Esophagus muscularis mucosa (tissue), 4 donors: ENCODE measurements around the gene WDR26. TPM values are rescaled to one million over a fixed set of nuclear protein-coding genes. Genes with fewer than 3 reads are reported as not detected.
"Not testable (repeated sequence)": the region's sequence is repeated elsewhere in the genome, so short reads cannot be mapped to it uniquely, and the experiment has no call there.

Experiments used
- DNase-seq: peaks from one replicate; pipeline ENCODE4 v3.0.0-alpha.2; 2017; ENCODE audit errors: extremely low spot score
- H3K27ac ChIP-seq, 4 donors: fragments of 200-600 bp; sonication (generic); replicated peaks in 1 of 4; 1 replicate in 3 of 4; 2 replicates in 1 of 4; pipeline ENCODE4 v1.5.1; 2016 to 2019; ENCODE audit warnings: mild to moderate bottlenecking in 1 of 4
- H3K27me3 ChIP-seq, 4 donors: fragments of 200-600 bp; sonication (generic); one replicate each; pipeline versions ENCODE4 v1.5.1 to v1.6.0; 2016 to 2019
- H3K36me3 ChIP-seq, 4 donors: fragments of 200-600 bp; sonication (generic); one replicate each; pipeline ENCODE4 v1.5.1; 2016 to 2019
- H3K4me1 ChIP-seq, 4 donors: fragments of 200-600 bp; sonication (generic); one replicate each; pipeline ENCODE4 v1.5.1; 2016 to 2019
- H3K4me3 ChIP-seq, 4 donors: fragments of 200-600 bp; sonication (generic); 1 replicate in 2 of 4; 2 replicates in 2 of 4; pipeline ENCODE4 v1.5.1; 2016 to 2019; ENCODE audit warnings: mild to moderate bottlenecking in 4 of 4, moderate library complexity in 1 of 4
- H3K9me3 ChIP-seq, 4 donors: fragments of 200-600 bp; sonication (generic); 1 replicate in 3 of 4; 2 replicates in 1 of 4; pipeline ENCODE4 v1.5.1; 2016 to 2019
- EP300 ChIP-seq: sonication (generic); formaldehyde crosslinking; IDR thresholded peaks from one replicate; pipeline ENCODE4 v1.6.1; 2017; ENCODE audit warnings: antibody characterized with exemption
- POLR2A ChIP-seq: fragments of 450-650 bp; IDR thresholded peaks from one replicate; pipeline ENCODE4 v1.6.1; 2017; ENCODE audit warnings: antibody characterized with exemption, moderate library complexity, mild to moderate bottlenecking, low read depth
- POLR2AphosphoS5 ChIP-seq, 2 donors: sonication (generic); formaldehyde crosslinking; IDR thresholded peaks; one replicate each; pipeline ENCODE4 v1.6.1; 2017; ENCODE audit warnings: antibody characterized with exemption in 2 of 2
- WGBS: methylation state at CpG from one replicate; pipeline ENCODE4 v1.1.5; 2018; 5-methylcytosine and 5-hydroxymethylcytosine counted together
- intact Hi-C: fragments of 100-400 bp; cut with DNase I; formaldehyde crosslinking; loops from one replicate; pipeline ENCODE4 v1.15.1; 2023
- total RNA-seq, 4 donors: library from RNA; depleted of rRNA; stranded (reverse); fragments of >200 nt; gene quantifications; one replicate each; pipeline versions ENCODE4 v1.1.0 to v1.2.1, GENCODE V29; 2016
- TF ChIP-seq, protein P1 (sequence below), 3 experiments: fragments of 200-600 bp in 2 of 3; fragments of 450-650 bp in 1 of 3; sonication (generic) in 2 of 3; IDR thresholded peaks; one replicate each; pipeline ENCODE4 v1.5.1; 2017 to 2019; ENCODE audit warnings: antibody characterized with exemption in 3 of 3, mild to moderate bottlenecking in 2 of 3, moderate library complexity in 1 of 3

Gene WDR26
- total RNA-seq, 4 donors from 2014 or later: 74.9 to 84.7 (median 78.4) TPM

DNA sequence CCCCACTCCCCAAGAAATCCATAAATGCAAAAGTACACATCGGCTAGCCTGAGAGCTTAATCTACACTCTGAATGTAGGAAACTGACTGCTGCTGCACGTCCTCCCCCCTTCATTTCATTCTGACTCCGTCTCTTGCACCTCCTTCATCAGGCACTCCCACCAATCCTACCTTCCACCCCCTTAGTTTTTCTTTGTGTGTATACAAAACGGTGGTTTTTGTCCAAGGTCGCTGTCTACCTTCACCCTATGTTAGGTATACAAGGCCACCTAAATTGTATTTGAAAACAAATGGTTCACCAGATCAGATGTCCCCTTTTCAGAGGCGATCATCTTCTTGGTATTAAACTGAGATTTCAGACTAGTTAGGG is 1.9 kb downstream of the WDR26 start:
- WGBS: 7% methylated on average over 6 of the region's 6 CpGs
- Histone ChIP-seq H3K4me3 (peak overlapping the region; percentile 79 to 98 (median 88)), H3K9me3 (no peaks in the 10 kb centered on the region), H3K27ac (peak overlapping the region; percentile 97 to 98 (median 97)), H3K4me1 (peaks cover 44 to 71% (median 67%) of the 10 kb centered on the region in 4 donors), H3K36me3 (peaks cover 0 to 17% (median 8%) of the 10 kb centered on the region in 4 donors), H3K27me3 (no peaks in the 10 kb centered on the region)
- intact Hi-C loops: no loop called here
- no peak for DNase-seq
- no peak for TF ChIP-seq POLR2AphosphoS5 (IDR thresholded peaks at IDR 0.05)
- TF ChIP-seq, protein P1, sequence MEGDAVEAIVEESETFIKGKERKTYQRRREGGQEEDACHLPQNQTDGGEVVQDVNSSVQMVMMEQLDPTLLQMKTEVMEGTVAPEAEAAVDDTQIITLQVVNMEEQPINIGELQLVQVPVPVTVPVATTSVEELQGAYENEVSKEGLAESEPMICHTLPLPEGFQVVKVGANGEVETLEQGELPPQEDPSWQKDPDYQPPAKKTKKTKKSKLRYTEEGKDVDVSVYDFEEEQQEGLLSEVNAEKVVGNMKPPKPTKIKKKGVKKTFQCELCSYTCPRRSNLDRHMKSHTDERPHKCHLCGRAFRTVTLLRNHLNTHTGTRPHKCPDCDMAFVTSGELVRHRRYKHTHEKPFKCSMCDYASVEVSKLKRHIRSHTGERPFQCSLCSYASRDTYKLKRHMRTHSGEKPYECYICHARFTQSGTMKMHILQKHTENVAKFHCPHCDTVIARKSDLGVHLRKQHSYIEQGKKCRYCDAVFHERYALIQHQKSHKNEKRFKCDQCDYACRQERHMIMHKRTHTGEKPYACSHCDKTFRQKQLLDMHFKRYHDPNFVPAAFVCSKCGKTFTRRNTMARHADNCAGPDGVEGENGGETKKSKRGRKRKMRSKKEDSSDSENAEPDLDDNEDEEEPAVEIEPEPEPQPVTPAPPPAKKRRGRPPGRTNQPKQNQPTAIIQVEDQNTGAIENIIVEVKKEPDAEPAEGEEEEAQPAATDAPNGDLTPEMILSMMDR (IDR thresholded peaks at IDR 0.05): no peak
- no peak for TF ChIP-seq EP300
- no peak for TF ChIP-seq POLR2A

DNA sequence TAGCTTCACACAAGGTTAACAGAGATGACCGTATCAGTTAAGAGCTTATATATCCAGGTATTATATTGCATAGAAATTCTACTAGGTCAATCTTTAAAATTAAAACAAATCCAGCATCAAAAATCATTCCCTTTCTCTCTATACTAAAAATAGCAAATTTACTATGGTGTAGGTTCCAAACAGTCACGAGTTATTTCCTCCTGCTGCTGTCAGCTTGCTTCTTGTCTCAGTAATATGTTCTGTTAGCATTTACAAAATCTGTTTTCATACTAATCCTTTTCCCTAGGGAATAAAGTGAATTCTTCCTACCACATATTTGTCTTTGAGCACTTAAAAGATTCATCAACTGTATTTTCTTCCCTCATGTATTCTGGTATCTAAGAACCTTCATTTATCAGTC is 2.5 kb downstream of the WDR26 start:
- TF ChIP-seq POLR2AphosphoS5 (IDR thresholded peaks at IDR 0.05) (no peak), POLR2A (no peak), EP300 (no peak)
- TF ChIP-seq, protein P1 (IDR thresholded peaks at IDR 0.05): no peak
- Histone ChIP-seq H3K36me3 (peaks cover 0 to 17% (median 8%) of the 10 kb centered on the region in 4 donors), H3K9me3 (no peaks in the 10 kb centered on the region), H3K27ac (peak overlapping the region; percentile 97 to 98 (median 97)), H3K27me3 (no peaks in the 10 kb centered on the region), H3K4me1 (peaks cover 49 to 76% (median 72%) of the 10 kb centered on the region in 4 donors), H3K4me3 (peak overlapping the region; percentile 79 to 98 (median 88))
- 6% methylated on average over 2 of the region's 2 CpGs for WGBS
- intact Hi-C loops: no loop called here
- DNase-seq: no peak

DNA sequence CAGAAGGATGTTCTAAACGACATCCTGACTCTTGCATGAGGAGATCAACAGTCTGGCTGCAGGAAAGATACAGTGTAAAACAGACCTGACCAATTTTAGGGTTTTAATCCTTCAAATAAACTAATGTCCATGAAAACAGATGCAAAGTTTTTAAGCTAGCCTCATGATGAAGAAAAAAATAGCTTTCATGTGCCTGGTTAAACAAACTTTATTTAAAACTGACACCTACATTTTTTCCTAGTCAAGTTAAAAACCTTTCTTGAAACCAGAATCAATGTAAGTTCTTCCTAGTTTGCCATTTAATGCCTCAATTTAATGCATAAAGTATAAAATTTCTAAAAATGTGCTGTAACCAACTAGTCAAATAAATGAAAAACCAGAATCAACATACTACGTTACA is 2.9 kb downstream of the WDR26 start:
- peak overlapping the region; percentile 97 to 98 (median 97) for H3K27ac ChIP-seq
- no peaks in the 10 kb centered on the region for H3K27me3 ChIP-seq
- 15% methylated on average over 2 of the region's 2 CpGs for WGBS
- intact Hi-C loops: no loop called here
- TF ChIP-seq POLR2AphosphoS5 (IDR thresholded peaks at IDR 0.05) (no peak), POLR2A (no peak), EP300 (no peak)
- TF ChIP-seq, protein P1 (IDR thresholded peaks at IDR 0.05): no peak
- peak overlapping the region; percentile 79 to 98 (median 88) for H3K4me3 ChIP-seq
- peaks cover 0 to 17% (median 8%) of the 10 kb centered on the region in 4 donors for H3K36me3 ChIP-seq
- DNase-seq: no peak
- H3K9me3 ChIP-seq: no peaks in the 10 kb centered on the region
- H3K4me1 ChIP-seq: peaks cover 52 to 76% (median 75%) of the 10 kb centered on the region in 4 donors

DNA sequence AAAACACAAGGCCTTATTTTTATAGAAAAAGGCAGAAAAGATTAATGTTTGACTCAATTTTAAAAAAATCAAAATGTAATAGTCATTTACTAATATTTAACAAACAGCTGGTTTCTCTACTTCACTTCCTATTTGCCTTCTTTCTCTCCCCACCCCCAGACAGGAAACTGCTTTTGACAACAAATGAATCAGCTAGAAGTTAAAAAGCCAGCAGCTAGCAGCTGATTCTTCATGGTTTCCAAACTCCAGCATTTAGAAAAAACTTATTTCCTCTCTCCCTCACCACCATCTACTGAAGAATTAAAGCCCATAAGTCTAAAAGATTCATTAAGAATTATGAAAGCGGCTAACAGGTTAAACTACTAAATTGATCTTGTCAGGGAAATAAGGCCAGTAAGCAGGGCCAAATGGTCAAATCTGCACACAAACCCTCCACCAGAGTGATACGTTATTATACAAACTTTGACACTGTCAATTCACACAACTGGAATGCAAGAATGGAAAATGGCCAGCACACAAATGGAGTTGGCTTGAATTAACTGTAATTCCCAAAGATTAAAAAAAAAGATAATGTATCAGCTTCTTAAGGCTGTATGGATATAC is 4.0 kb downstream of the WDR26 start:
- WGBS: 21% methylated on average over 2 of the region's 2 CpGs
- Histone ChIP-seq H3K4me1 (peaks cover 47 to 78% (median 72%) of the 10 kb centered on the region in 4 donors), H3K36me3 (peaks cover 0 to 21% (median 11%) of the 10 kb centered on the region in 4 donors), H3K27ac (peak overlapping the region; percentile 49 to 98 (median 97)), H3K4me3 (peak overlapping the region in 3 of 4 donors; percentile 5 to 98 (median 91)), H3K9me3 (no peaks in the 10 kb centered on the region), H3K27me3 (no peaks in the 10 kb centered on the region)
- TF ChIP-seq POLR2A (no peak), POLR2AphosphoS5 (IDR thresholded peaks at IDR 0.05) (peak in 1 of 2 donors; percentile 16)
- intact Hi-C loops: no loop called here
- DNase-seq: no peak

DNA sequence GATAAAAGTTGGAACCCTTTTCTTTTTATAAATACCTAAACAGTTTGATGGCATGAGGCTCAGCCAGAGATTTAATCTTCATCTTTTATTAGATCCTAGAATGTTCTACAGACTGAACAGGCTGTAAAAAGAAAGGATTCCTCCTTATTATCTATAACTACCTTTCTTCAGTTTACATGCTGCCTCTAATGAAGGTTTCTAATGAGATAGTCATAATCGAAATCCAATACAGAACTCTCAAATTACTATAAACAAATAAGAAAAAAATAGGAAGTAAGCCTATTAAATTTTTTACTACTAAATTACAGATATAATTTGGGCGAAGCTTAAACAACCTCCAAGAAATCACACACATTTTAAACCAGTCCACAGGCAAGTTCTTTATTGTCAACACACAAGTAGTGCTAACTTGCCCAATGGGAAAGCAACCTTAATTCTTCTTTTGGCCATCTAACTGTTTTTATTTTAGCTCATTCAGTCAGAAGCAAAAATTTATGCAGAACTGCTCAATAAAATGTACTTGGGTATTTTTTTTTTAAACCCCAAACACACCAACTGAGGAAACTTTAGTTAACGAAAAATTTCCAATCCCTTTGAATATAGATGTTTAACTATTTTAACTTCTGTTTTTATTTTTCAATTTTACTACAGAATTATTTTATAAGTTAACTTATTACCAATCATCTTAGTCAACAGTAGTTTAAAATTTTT is 4.8 kb downstream of the WDR26 start:
- TF ChIP-seq POLR2A (no peak), EP300 (no peak)
- H3K27me3 ChIP-seq: no peaks in the 10 kb centered on the region
- WGBS: 82% methylated on average over 3 of the region's 3 CpGs
- peaks cover 0 to 28% (median 14%) of the 10 kb centered on the region in 4 donors for H3K36me3 ChIP-seq
- H3K4me3 ChIP-seq: peak overlapping the region in 1 of 4 donors; percentile 91
- H3K9me3 ChIP-seq: no peaks in the 10 kb centered on the region
- H3K4me1 ChIP-seq: peaks cover 43 to 79% (median 74%) of the 10 kb centered on the region in 4 donors
- DNase-seq: no peak
- H3K27ac ChIP-seq: peak overlapping the region; percentile 49 to 98 (median 97)
- intact Hi-C loops: no loop called here

DNA sequence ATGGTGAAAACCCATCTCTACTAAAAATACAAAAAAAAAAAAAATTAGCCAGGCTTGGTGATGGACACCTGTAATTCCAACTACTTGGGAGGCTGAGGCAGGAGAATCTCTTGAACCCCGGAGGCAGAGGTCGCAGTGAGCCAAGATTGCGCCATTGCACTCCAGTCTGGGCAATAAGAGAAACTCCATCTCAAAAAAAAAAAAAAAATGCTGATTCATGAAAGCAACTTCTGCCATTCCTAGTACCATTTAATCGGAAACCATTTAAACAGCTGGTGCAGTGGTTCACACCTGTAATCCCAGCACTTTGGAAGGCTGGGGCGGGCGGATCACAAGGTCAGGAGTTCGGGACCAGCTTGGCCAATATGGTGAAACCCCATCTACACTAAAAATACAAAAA is 5.9 kb downstream of the WDR26 start:
- Histone ChIP-seq H3K36me3 (peaks cover 10 to 38% (median 24%) of the 10 kb centered on the region in 4 donors), H3K27ac (peak overlapping the region in 2 of 4 donors; percentile 97), H3K4me1 (peaks cover 43 to 89% (median 79%) of the 10 kb centered on the region in 4 donors)
- intact Hi-C loops, H3K4me3 ChIP-seq, H3K27me3 ChIP-seq, DNase-seq, H3K9me3 ChIP-seq: not testable (repeated sequence)
- WGBS: 89% methylated on average over 7 of the region's 7 CpGs
